Stimulated activated naive CD4-positive, alpha-beta T cell treated with Interleukin-2 at 50 U/mL for 16 hours (primary cell): Measurements from ENCODE around the gene RGPD8.
"Not testable (repeated sequence)": the region's sequence is repeated elsewhere in the genome, so short reads cannot be mapped to it uniquely, and the experiment has no call there.

ENCODE experiments used
- DNase-seq: peaks from one replicate; lab custom pipeline; 2025; lab: John Stamatoyannopoulos, UW

Gene RGPD8

GRCh38 chr2:112435716-112436431 is 2.4 kb upstream of the RGPD8 start:
- DNase-seq, result not testable (repeated sequence)

GRCh38 chr2:112434890-112435715 is 1.7 kb upstream of the RGPD8 start:
- not testable (repeated sequence) for DNase-seq

- DNase-seq, result no peak
Observed at GRCh38 chr2:112433932-112434730, 686 bp upstream of the RGPD8 start.

GRCh38 chr2:112432735-112433479 is 538 bp downstream of the RGPD8 start:
- DNase-seq, result not testable (repeated sequence)

GRCh38 chr2:112432390-112432734 is 1.1 kb downstream of the RGPD8 start:
- DNase-seq, result not testable (repeated sequence)

- DNase-seq, result not testable (repeated sequence)
Observed at GRCh38 chr2:112431587-112432295, 1.7 kb downstream of the RGPD8 start.

- not testable (repeated sequence) for DNase-seq
Observed at GRCh38 chr2:112424553-112424952, 8.9 kb downstream of the RGPD8 start.

GRCh38 chr2:112416860-112417259 is 16.6 kb downstream of the RGPD8 start:
- DNase-seq, result not testable (repeated sequence)

- DNase-seq, result not testable (repeated sequence)
Observed at GRCh38 chr2:112360055-112360454, 73.4 kb downstream of the RGPD8 start.

GRCh38 chr2:112354335-112354734 is 79.1 kb downstream of the RGPD8 start:
- not testable (repeated sequence) for DNase-seq

GRCh38 chr2:112352809-112353603 is 80.4 kb downstream of the RGPD8 start:
- DNase-seq, result not testable (repeated sequence)

GRCh38 chr2:112352292-112352691 is 81.2 kb downstream of the RGPD8 start:
- not testable (repeated sequence) for DNase-seq

- no peak for DNase-seq
Observed at GRCh38 chr2:112345030-112346027, 88.1 kb downstream of the RGPD8 start.

- DNase-seq, result no peak
Observed at GRCh38 chr2:112343827-112344585, 89.4 kb downstream of the RGPD8 start.

GRCh38 chr2:112342067-112342550 is 91.3 kb downstream of the RGPD8 start:
- DNase-seq, result no peak

- no peak for DNase-seq
Observed at GRCh38 chr2:112340475-112341267, 92.8 kb downstream of the RGPD8 start.

GRCh38 chr2:112339986-112340385 is 93.5 kb downstream of the RGPD8 start:
- no peak for DNase-seq
